SU-DHL-6 (cell line): ENCODE results near the gene KRTAP10-10.
"Not testable (repeated sequence)": the region's sequence is repeated elsewhere in the genome, so short reads cannot be mapped to it uniquely, and the experiment has no call there.

ENCODE experiments used
- H2AFZ ChIP-seq: fragments of 200-600 bp; sonication (generic); 2 replicates; pipeline ENCODE4 v1.6.1; 2014; ENCODE audit warnings: low read depth, mild to moderate bottlenecking, moderate library complexity, mixed read lengths, antibody characterized with exemption, low read length; ENCODE audit not compliant: severe bottlenecking
- H3F3A ChIP-seq: fragments of 200-600 bp; shearing (Covaris generic); 2 replicates; pipeline ENCODE4 v1.6.0; 2016; ENCODE audit warnings: antibody characterized with exemption, mild to moderate bottlenecking; ENCODE audit not compliant: insufficient read depth
- H3K27ac ChIP-seq: fragments of 200-600 bp; sonication (generic); 2 replicates; pipeline ENCODE4 v1.5.1; 2016; ENCODE audit warnings: low read depth, mild to moderate bottlenecking, low read length, moderate library complexity, mixed read lengths
- H3K27me3 ChIP-seq: fragments of 200-600 bp; sonication (generic), shearing (Covaris generic); 2 replicates; pipeline ENCODE4 v1.6.0; 2014; ENCODE audit warnings: mild to moderate bottlenecking, low read length
- H3K36me3 ChIP-seq: fragments of 200-600 bp; sonication (generic); 2 replicates; pipeline ENCODE4 v1.6.1; 2014; ENCODE audit warnings: mild to moderate bottlenecking, low read length, mixed read lengths
- H3K4me2 ChIP-seq: fragments of 300-600, 200-600 bp; shearing (Covaris generic), sonication (generic); 2 replicates; pipeline ENCODE4 v1.6.0; 2014; ENCODE audit warnings: low read length, low read depth, mild to moderate bottlenecking; ENCODE audit not compliant: poor library complexity, severe bottlenecking
- H3K4me3 ChIP-seq: fragments of 200-600 bp; sonication (generic); 2 replicates; pipeline ENCODE4 v1.5.1; 2014; ENCODE audit warnings: antibody characterized with exemption, low read length, mild to moderate bottlenecking, mixed read lengths; ENCODE audit not compliant: insufficient read depth, poor library complexity, severe bottlenecking
- H3K79me2 ChIP-seq: fragments of 200-600 bp; sonication (generic); 2 replicates; pipeline ENCODE4 v1.6.1; 2014; ENCODE audit warnings: mild to moderate bottlenecking, low read length, moderate library complexity; ENCODE audit not compliant: insufficient read depth
- H3K9ac ChIP-seq: fragments of 200-600 bp; sonication (generic); 2 replicates; pipeline ENCODE4 v1.7.0; 2014; ENCODE audit warnings: mild to moderate bottlenecking, low read length
- H3K9me2 ChIP-seq: fragments of 200-600 bp; sonication (generic); replicated peaks from 2 replicates; pipeline ENCODE4 v1.6.1; 2014; ENCODE audit warnings: low read length; ENCODE audit not compliant: insufficient read depth
- H3K9me3 ChIP-seq: fragments of 200-600 bp; sonication (generic); 2 replicates; pipeline ENCODE4 v1.6.1; 2014; ENCODE audit warnings: low read length, mixed read lengths; ENCODE audit not compliant: insufficient read depth
- H4K20me1 ChIP-seq: fragments of 200-600 bp; sonication (generic); 2 replicates; pipeline ENCODE4 v1.6.1; 2014; ENCODE audit warnings: low read depth, mild to moderate bottlenecking, antibody characterized with exemption, low read length, moderate library complexity, mixed read lengths
- CTCF ChIP-seq: fragments of 200-600 bp; sonication (generic); IDR thresholded peaks from one replicate; pipeline ENCODE4 v1.5.1; 2017; ENCODE audit warnings: antibody characterized with exemption, mild to moderate bottlenecking, low read length, moderate library complexity; ENCODE audit not compliant: insufficient read depth, poor library complexity, severe bottlenecking
- EZH2phosphoT487 ChIP-seq: fragments of 200-600 bp; sonication (generic), shearing (Covaris generic); conservative IDR thresholded peaks from 2 replicates; pipeline ENCODE4 v1.6.1; 2018; ENCODE audit warnings: mild to moderate bottlenecking, antibody characterized with exemption, low read length, moderate library complexity, mixed read lengths

Gene KRTAP10-10

GRCh38 chr21:44684483-44684882 lies 47.3 kb downstream of the KRTAP10-10 start:
- no peaks in the 10 kb centered on the region for H3K27me3 ChIP-seq
- H2AFZ ChIP-seq: no peak overlapping the region
- no peaks in the 10 kb centered on the region for H3K9me3 ChIP-seq
- H3K36me3 ChIP-seq: no peaks in the 10 kb centered on the region
- no peak overlapping the region for H3K9ac ChIP-seq
- H4K20me1 ChIP-seq: no peaks in the 10 kb centered on the region
- no peak overlapping the region for H3K4me2 ChIP-seq
- H3K27ac ChIP-seq: no peak overlapping the region
- TF ChIP-seq EZH2phosphoT487 (no peak), CTCF (no peak)
- H3F3A ChIP-seq: no peaks in the 10 kb centered on the region
- H3K9me2 ChIP-seq: no peaks in the 10 kb centered on the region
- no peaks in the 10 kb centered on the region for H3K79me2 ChIP-seq
- no peak overlapping the region for H3K4me3 ChIP-seq

GRCh38 chr21:44685050-44685449 lies 47.9 kb downstream of the KRTAP10-10 start:
- not testable (repeated sequence) for H3K9ac ChIP-seq, H3K4me2 ChIP-seq, H3K36me3 ChIP-seq, H3K9me2 ChIP-seq, H3K9me3 ChIP-seq, H4K20me1 ChIP-seq, H3F3A ChIP-seq, H3K79me2 ChIP-seq, H3K4me3 ChIP-seq, H3K27ac ChIP-seq, H3K27me3 ChIP-seq, H2AFZ ChIP-seq

- Histone ChIP-seq H3K27me3 (no peaks in the 10 kb centered on the region), H3K79me2 (no peaks in the 10 kb centered on the region), H3K9me3 (no peaks in the 10 kb centered on the region), H3K9ac (no peak overlapping the region), H3K9me2 (no peaks in the 10 kb centered on the region), H3K27ac (no peak overlapping the region), H4K20me1 (no peaks in the 10 kb centered on the region), H3F3A (no peaks in the 10 kb centered on the region), H3K36me3 (no peaks in the 10 kb centered on the region), H3K4me2 (no peak overlapping the region), H3K4me3 (no peak overlapping the region), H2AFZ (no peak overlapping the region)
- TF ChIP-seq CTCF (no peak), EZH2phosphoT487 (no peak)
Observed at GRCh38 chr21:44686000-44686781, 49.0 kb downstream of the KRTAP10-10 start.

GRCh38 chr21:44686843-44687561 lies 49.8 kb downstream of the KRTAP10-10 start:
- Histone ChIP-seq H3K27me3 (no peaks in the 10 kb centered on the region), H3K27ac (no peak overlapping the region), H3K9ac (no peak overlapping the region), H2AFZ (no peak overlapping the region), H3K4me2 (no peak overlapping the region), H3F3A (no peaks in the 10 kb centered on the region), H3K9me3 (no peaks in the 10 kb centered on the region), H3K9me2 (no peaks in the 10 kb centered on the region), H3K79me2 (no peaks in the 10 kb centered on the region), H3K4me3 (no peak overlapping the region), H4K20me1 (no peaks in the 10 kb centered on the region), H3K36me3 (no peaks in the 10 kb centered on the region)
- TF ChIP-seq EZH2phosphoT487: no peak
- TF ChIP-seq CTCF: no peak
